ENCODE data around the gene CD207.

CD207 gene

GRCh38 chr2:70826696-70827350 lies 8.8 kb downstream of the CD207 start:
- H3K4me2 ChIP-seq (ENCODE audit: low read length), result no peak overlapping the region
- H3K79me2 ChIP-seq, result no peaks in the 10 kb centered on the region
- H3K27me3 ChIP-seq (ENCODE audit: control insufficient read depth, insufficient read depth, low read length), result no peaks in the 10 kb centered on the region
- no peak overlapping the region for H3K9ac ChIP-seq
- no peak overlapping the region for H3K4me3 ChIP-seq (ENCODE audit: low read depth, low read length)
- H3K27ac ChIP-seq, result no peak overlapping the region
- H3K4me1 ChIP-seq, result no peaks in the 10 kb centered on the region
- H2AFZ ChIP-seq, result no peak overlapping the region
- no peaks in the 10 kb centered on the region for H3K9me3 ChIP-seq (ENCODE audit: control insufficient read depth, low read length)
- TF ChIP-seq CTCF (IDR thresholded peaks at IDR 0.05), result no peak
- H3K36me3 ChIP-seq (ENCODE audit: control insufficient read depth, insufficient read depth, low read length), result no peaks in the 10 kb centered on the region

GRCh38 chr2:70823249-70823648 lies 12.4 kb downstream of the CD207 start:
- Histone ChIP-seq H3K27ac (no peak overlapping the region), H3K4me1 (no peaks in the 10 kb centered on the region), H3K4me2 (ENCODE audit: low read length) (no peak overlapping the region), H3K4me3 (ENCODE audit: low read depth, low read length) (no peak overlapping the region), H3K36me3 (ENCODE audit: control insufficient read depth, insufficient read depth, low read length) (no peaks in the 10 kb centered on the region), H3K9ac (no peak overlapping the region), H2AFZ (no peak overlapping the region), H3K9me3 (ENCODE audit: control insufficient read depth, low read length) (no peaks in the 10 kb centered on the region), H3K79me2 (no peaks in the 10 kb centered on the region), H3K27me3 (ENCODE audit: control insufficient read depth, insufficient read depth, low read length) (no peaks in the 10 kb centered on the region)
- TF ChIP-seq CTCF (IDR thresholded peaks at IDR 0.05), result no peak

- Histone ChIP-seq H3K27me3 (ENCODE audit: control insufficient read depth, insufficient read depth, low read length) (no peaks in the 10 kb centered on the region), H3K79me2 (no peaks in the 10 kb centered on the region), H3K9ac (no peak overlapping the region), H3K4me2 (ENCODE audit: low read length) (no peak overlapping the region), H3K36me3 (ENCODE audit: control insufficient read depth, insufficient read depth, low read length) (no peaks in the 10 kb centered on the region), H3K4me1 (no peaks in the 10 kb centered on the region), H3K4me3 (ENCODE audit: low read depth, low read length) (no peak overlapping the region), H2AFZ (no peak overlapping the region), H3K9me3 (ENCODE audit: control insufficient read depth, low read length) (no peaks in the 10 kb centered on the region), H3K27ac (no peak overlapping the region)
- TF ChIP-seq CTCF (IDR thresholded peaks at IDR 0.05), result no peak
Measured at GRCh38 chr2:70822843-70823242, 12.8 kb downstream of the CD207 start.

GRCh38 chr2:70820499-70820898 lies 15.1 kb downstream of the CD207 start, which contains the start of gene CLEC4F:
Gene CLEC4F (minus strand): TSS chr2:70820599. CDS start chr2:70820523, 76 bp downstream.
- H3K36me3 ChIP-seq (ENCODE audit: control insufficient read depth, insufficient read depth, low read length), result no peaks in the 10 kb centered on the region
- no peak within 1 kb of the TSS for H2AFZ ChIP-seq
- no peak within 1 kb of the TSS for H3K4me3 ChIP-seq (ENCODE audit: low read depth, low read length)
- no peak within 1 kb of the TSS for H3K9ac ChIP-seq
- no peak within 1 kb of the TSS for H3K27ac ChIP-seq
- no peaks in the 10 kb centered on the region for H3K9me3 ChIP-seq (ENCODE audit: control insufficient read depth, low read length)
- no peak within 1 kb of the TSS for H3K4me2 ChIP-seq (ENCODE audit: low read length)
- no peaks in the 10 kb centered on the region for H3K4me1 ChIP-seq
- no peaks in the 10 kb centered on the region for H3K27me3 ChIP-seq (ENCODE audit: control insufficient read depth, insufficient read depth, low read length)
- TF ChIP-seq CTCF (IDR thresholded peaks at IDR 0.05), result no peak
- no peaks in the 10 kb centered on the region for H3K79me2 ChIP-seq
